A673 (cell line): ENCODE results near the gene ITM2B. TPM values are rescaled to one million over a fixed set of nuclear protein-coding genes. Genes with fewer than 3 reads are reported as not detected.

Source experiments
- BruUV-seq: library from RNA; stranded (reverse); fragments of 400-500 nt; replicated peaks from 2 replicates; lab custom pipeline; 2021; lab: Mats Ljungman, UMichigan
- CTCF ChIA-PET: fragments of 300-600 bp; sonication (Branson Sonifier 250); formaldehyde crosslinking; loops from one replicate; lab custom pipeline; 2022; ENCODE audit warnings: antibody characterized with exemption; lab: Charles Lee
- POLR2A ChIA-PET: fragments of 300-600 bp; sonication (Branson Sonifier 250); formaldehyde crosslinking; loops from one replicate; lab custom pipeline; 2022; ENCODE audit warnings: antibody characterized with exemption; ENCODE audit not compliant: low non-redundant PET; lab: Charles Lee
- DNase-seq: peaks from one replicate; pipeline ENCODE4 v3.0.0-alpha.2; 2015; ENCODE audit warnings: low spot score
- H3K27ac ChIP-seq: fragments of 200-600 bp; sonication (generic); 2 replicates; pipeline ENCODE4 v1.5.1; 2016; ENCODE audit warnings: mixed run types, low read depth, mild to moderate bottlenecking, mixed read lengths, antibody characterized with exemption, low read length; ENCODE audit not compliant: poor library complexity, severe bottlenecking
- H3K27me3 ChIP-seq: fragments of 200-600 bp; sonication (generic); replicated peaks from 2 replicates; pipeline ENCODE4 v1.6.1; 2017; ENCODE audit warnings: mixed run types, low read depth, mild to moderate bottlenecking, mixed read lengths, antibody characterized with exemption, low read length; ENCODE audit not compliant: insufficient read depth, poor library complexity
- H3K36me3 ChIP-seq: fragments of 200-600 bp; sonication (generic); 2 replicates; pipeline ENCODE4 v1.6.1; 2016; ENCODE audit warnings: mixed run types, mild to moderate bottlenecking, mixed read lengths, antibody characterized with exemption, low read length; ENCODE audit not compliant: insufficient read depth, poor library complexity, severe bottlenecking
- H3K4me1 ChIP-seq: fragments of 200-600 bp; sonication (generic); 2 replicates; pipeline ENCODE4 v1.6.1; 2017; ENCODE audit warnings: mixed run types, mild to moderate bottlenecking, mixed read lengths, antibody characterized with exemption, low read length; ENCODE audit not compliant: insufficient read depth, poor library complexity, severe bottlenecking
- H3K4me3 ChIP-seq: fragments of 200-600 bp; sonication (generic); 2 replicates; pipeline ENCODE4 v1.5.1; 2016; ENCODE audit warnings: low read depth, mixed run types, mild to moderate bottlenecking, mixed read lengths, low read length; ENCODE audit not compliant: poor library complexity, severe bottlenecking
- H3K9me3 ChIP-seq: fragments of 200-600 bp; sonication (generic); 2 replicates; pipeline ENCODE4 v1.6.1; 2016; ENCODE audit warnings: mixed run types, low read depth, mild to moderate bottlenecking, mixed read lengths, antibody characterized with exemption, low read length; ENCODE audit not compliant: poor library complexity, severe bottlenecking
- CTCF ChIP-seq: fragments of 300-800, 200-600 bp; sonication (generic); conservative IDR thresholded peaks from 2 replicates; pipeline ENCODE4 v1.5.1; 2017; ENCODE audit warnings: low read depth, mild to moderate bottlenecking, antibody characterized with exemption, low read length, moderate library complexity, mixed read lengths
- EZH2 ChIP-seq: fragments of 200-600 bp; sonication (generic); IDR thresholded peaks from 2 replicates; pipeline ENCODE4 v1.6.1; 2017; ENCODE audit warnings: borderline replicate concordance, low read depth, mild to moderate bottlenecking, mixed read lengths, antibody characterized with exemption, low read length; ENCODE audit not compliant: poor library complexity, severe bottlenecking
- intact Hi-C: fragments of 100-400 bp; cut with micrococcal nuclease; formaldehyde crosslinking; loops from one replicate; pipeline ENCODE4 v1.10.0; 2022; ENCODE audit not compliant: unreplicated experiment
- total RNA-seq: library from RNA; stranded (reverse); gene quantifications from 2 replicates; pipeline ENCODE4 v1.2.3, GENCODE V29; 2021

The ITM2B gene
- total RNA-seq, 1 experiment from 2014 or later = 190 TPM

GRCh38 chr13:48260970-48261369 lies 28.0 kb downstream of the ITM2B start:
- CTCF ChIA-PET = no interaction called here
- Histone ChIP-seq H3K4me3 (no peak overlapping the region), H3K27me3 (no peaks in the 10 kb centered on the region), H3K9me3 (no peaks in the 10 kb centered on the region), H3K27ac (no peak overlapping the region), H3K36me3 (peaks cover 65% of the 10 kb centered on the region), H3K4me1 (peaks cover 5% of the 10 kb centered on the region)
- POLR2A ChIA-PET = no interaction called here
- TF ChIP-seq CTCF (no peak), EZH2 (no peak)
- no peak for DNase-seq
- intact Hi-C loops = no loop called here
- no TSS peak for BruUV-seq

GRCh38 chr13:48263196-48263595 lies 30.2 kb downstream of the ITM2B start:
- Histone ChIP-seq H3K9me3 (no peaks in the 10 kb centered on the region), H3K36me3 (peaks cover 44% of the 10 kb centered on the region), H3K4me3 (no peak overlapping the region), H3K4me1 (peaks cover 22% of the 10 kb centered on the region), H3K27me3 (no peaks in the 10 kb centered on the region), H3K27ac (no peak overlapping the region)
- ChIA-PET CTCF (no interaction called here), POLR2A (no interaction called here)
- intact Hi-C loops = no loop called here
- TF ChIP-seq CTCF (no peak), EZH2 (no peak)
- no peak for DNase-seq
- no TSS peak for BruUV-seq

- no TSS peak for BruUV-seq
- intact Hi-C loops = no loop called here
- Histone ChIP-seq H3K9me3 (no peaks in the 10 kb centered on the region), H3K4me3 (no peak overlapping the region), H3K4me1 (peaks cover 22% of the 10 kb centered on the region), H3K27ac (no peak overlapping the region), H3K36me3 (peaks cover 35% of the 10 kb centered on the region), H3K27me3 (no peaks in the 10 kb centered on the region)
- ChIA-PET CTCF (no interaction called here), POLR2A (no interaction called here)
- TF ChIP-seq EZH2 = no peak
- no peak for TF ChIP-seq CTCF
- no peak for DNase-seq
Observed at GRCh38 chr13:48264058-48264457, 31.1 kb downstream of the ITM2B start.
